NB4 (cell line): Measurements from ENCODE around the gene FBXO46.

Experiments
- DNase-seq: peaks from one replicate; pipeline ENCODE4 v3.0.0; 2010; ENCODE audit warnings: low read depth
- H3K4me3 ChIP-seq: one replicate; pipeline ENCODE4 v1.5.1; 2011; ENCODE audit warnings: mild to moderate bottlenecking, low read depth, low read length, moderate library complexity
- MYC ChIP-seq: IDR thresholded peaks from 2 replicates; pipeline ENCODE4 v1.6.1; 2011; ENCODE audit warnings: low read depth, low read length
- POLR2A ChIP-seq: IDR thresholded peaks from 2 replicates; pipeline ENCODE4 v1.6.1; 2011; ENCODE audit warnings: mild to moderate bottlenecking; ENCODE audit not compliant: insufficient read length; ENCODE audit errors: extremely low read depth
- TF ChIP-seq, protein P1 (sequence below): IDR thresholded peaks from 2 replicates; pipeline ENCODE4 v1.6.1; 2011; ENCODE audit warnings: low read depth, low read length
- TF ChIP-seq, protein P2 (sequence below): IDR thresholded peaks from one replicate; pipeline ENCODE4 v1.5.1; 2012; ENCODE audit warnings: low read depth, low read length

FBXO46 gene

DNA sequence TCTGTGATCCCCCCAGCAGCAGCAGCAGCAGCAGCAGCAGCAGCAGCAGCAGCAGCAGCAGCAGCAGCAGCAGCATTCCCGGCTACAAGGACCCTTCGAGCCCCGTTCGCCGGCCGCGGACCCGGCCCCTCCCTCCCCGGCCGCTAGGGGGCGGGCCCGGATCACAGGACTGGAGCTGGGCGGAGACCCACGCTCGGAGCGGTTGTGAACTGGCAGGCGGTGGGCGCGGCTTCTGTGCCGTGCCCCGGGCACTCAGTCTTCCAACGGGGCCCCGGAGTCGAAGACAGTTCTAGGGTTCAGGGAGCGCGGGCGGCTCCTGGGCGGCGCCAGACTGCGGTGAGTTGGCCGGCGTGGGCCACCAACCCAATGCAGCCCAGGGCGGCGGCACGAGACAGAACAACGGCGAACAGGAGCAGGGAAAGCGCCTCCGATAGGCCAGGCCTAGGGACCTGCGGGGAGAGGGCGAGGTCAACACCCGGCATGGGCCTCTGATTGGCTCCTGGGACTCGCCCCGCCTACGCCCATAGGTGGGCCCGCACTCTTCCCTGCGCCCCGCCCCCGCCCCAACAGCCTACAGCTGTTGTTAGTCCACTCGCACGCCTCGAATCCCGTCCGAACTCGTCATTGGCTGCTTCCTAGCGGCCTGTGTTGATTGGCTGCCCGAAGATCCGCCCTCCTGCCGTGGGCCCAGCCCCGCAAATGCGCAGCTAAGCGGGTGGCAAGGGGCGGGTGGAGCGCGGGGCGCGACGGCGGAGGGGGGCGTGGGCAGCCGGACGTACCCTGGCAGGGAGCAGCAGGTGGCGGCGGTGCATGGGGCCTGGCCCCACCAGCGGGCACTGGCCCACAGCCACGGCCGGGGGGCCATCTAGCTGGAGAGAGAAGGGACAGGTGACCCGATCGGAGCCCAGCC is 39.8 kb upstream of the FBXO46 start:
- peak; percentile 85 for DNase-seq
- TF ChIP-seq, protein P1, sequence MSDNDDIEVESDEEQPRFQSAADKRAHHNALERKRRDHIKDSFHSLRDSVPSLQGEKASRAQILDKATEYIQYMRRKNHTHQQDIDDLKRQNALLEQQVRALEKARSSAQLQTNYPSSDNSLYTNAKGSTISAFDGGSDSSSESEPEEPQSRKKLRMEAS, result no peak
- TF ChIP-seq MYC, result peak; percentile 13; the same call in 1 of the 2 replicates
- TF ChIP-seq, protein P2, sequence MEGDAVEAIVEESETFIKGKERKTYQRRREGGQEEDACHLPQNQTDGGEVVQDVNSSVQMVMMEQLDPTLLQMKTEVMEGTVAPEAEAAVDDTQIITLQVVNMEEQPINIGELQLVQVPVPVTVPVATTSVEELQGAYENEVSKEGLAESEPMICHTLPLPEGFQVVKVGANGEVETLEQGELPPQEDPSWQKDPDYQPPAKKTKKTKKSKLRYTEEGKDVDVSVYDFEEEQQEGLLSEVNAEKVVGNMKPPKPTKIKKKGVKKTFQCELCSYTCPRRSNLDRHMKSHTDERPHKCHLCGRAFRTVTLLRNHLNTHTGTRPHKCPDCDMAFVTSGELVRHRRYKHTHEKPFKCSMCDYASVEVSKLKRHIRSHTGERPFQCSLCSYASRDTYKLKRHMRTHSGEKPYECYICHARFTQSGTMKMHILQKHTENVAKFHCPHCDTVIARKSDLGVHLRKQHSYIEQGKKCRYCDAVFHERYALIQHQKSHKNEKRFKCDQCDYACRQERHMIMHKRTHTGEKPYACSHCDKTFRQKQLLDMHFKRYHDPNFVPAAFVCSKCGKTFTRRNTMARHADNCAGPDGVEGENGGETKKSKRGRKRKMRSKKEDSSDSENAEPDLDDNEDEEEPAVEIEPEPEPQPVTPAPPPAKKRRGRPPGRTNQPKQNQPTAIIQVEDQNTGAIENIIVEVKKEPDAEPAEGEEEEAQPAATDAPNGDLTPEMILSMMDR, result peak; percentile 50
- TF ChIP-seq POLR2A, result no peak
- H3K4me3 ChIP-seq, result no peak overlapping the region

DNA sequence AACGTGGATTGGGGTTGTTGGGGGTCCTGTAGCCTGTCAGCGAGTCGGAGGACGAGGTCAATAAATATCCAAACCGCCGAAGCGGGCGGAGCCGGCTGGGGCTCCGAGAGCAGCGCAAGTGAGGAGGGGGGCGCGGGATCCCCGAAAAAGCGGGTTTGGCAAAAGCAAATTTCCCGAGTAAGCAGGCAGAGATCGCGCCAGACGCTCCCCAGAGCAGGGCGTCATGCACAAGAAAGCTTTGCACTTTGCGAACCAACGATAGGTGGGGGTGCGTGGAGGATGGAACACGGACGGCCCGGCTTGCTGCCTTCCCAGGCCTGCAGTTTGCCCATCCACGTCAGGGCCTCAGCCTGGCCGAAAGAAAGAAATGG is 39.1 kb upstream of the FBXO46 start:
- TF ChIP-seq, protein P2, result no peak
- TF ChIP-seq, protein P1, result no peak
- no peak for DNase-seq
- peak overlapping the region; percentile 46 for H3K4me3 ChIP-seq

DNA sequence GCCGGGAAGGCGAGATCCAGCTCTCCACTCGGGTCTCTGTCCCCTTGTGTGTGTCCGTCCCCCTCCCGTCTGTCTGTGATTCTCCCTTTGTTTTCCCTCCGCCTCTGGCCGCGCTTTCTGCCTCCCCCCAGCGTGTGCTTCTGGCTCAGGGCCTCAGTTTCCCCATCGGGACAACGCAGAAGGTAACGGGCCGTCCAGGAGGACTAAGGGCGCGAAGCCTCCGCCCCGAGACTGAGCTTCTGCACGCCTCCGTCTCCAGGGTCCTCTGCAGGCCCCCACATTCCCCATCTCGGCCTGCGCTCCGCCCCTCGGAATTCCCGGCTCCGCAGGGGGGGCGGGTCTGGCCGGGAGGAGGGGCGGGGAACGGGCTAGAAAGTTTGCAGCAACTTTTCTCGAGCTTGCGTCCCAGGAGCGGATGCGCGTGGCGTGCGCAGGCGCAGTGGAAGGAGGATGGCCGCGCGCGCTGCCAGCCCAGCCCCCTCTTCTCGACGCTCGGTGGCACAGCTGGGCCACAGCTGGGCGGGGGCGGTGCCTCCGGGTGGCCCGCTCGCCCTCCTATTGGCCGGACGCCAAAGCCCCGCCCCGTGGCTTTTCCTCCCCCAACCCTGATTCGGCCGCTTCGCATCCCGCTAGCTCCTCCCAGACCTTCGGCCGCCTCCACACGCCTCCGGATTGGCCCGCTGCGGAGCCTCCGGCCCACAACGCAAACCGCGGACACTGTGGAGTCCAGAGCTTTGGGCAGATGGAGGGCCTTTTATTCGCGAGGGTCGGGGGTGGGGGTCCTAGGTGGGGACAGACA is 38.5 kb upstream of the FBXO46 start, which contains the start of gene SIX5:
SIX5 (minus strand) TSS at position 269 of the 799 bp plus-strand sequence. CDS start 408 bp downstream, outside the sequence.
- peak; percentile 94 for DNase-seq
- H3K4me3 ChIP-seq, result peak within 1 kb of the TSS; percentile 65
- TF ChIP-seq, protein P2, result no peak
- TF ChIP-seq POLR2A (peak; percentile 35), MYC (peak; percentile 63; the same call in 1 of the 2 replicates)
- TF ChIP-seq, protein P1, result peak; percentile 67; the same call in 1 of the 2 replicates

DNA sequence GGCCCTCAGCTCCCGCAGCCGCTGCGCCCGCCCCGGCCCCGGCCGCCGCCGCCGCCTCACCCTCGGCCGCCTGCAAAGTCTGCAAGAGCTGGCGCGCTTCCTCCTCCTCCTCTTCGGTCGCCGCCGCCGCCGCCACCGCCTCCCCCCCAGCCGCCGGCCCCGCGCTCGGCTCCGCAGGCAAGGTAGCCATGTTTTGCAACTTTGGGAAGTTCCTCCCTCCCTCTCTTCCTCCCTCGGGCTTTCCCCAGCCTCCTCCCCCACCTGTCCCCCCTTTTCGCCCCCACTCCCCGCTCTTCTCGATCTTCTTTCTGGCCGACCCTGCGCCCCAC is 37.9 kb upstream of the FBXO46 start:
- TF ChIP-seq POLR2A (no peak), MYC (no peak)
- TF ChIP-seq, protein P2, result no peak
- TF ChIP-seq, protein P1, result no peak
- DNase-seq, result peak; percentile 66

DNA sequence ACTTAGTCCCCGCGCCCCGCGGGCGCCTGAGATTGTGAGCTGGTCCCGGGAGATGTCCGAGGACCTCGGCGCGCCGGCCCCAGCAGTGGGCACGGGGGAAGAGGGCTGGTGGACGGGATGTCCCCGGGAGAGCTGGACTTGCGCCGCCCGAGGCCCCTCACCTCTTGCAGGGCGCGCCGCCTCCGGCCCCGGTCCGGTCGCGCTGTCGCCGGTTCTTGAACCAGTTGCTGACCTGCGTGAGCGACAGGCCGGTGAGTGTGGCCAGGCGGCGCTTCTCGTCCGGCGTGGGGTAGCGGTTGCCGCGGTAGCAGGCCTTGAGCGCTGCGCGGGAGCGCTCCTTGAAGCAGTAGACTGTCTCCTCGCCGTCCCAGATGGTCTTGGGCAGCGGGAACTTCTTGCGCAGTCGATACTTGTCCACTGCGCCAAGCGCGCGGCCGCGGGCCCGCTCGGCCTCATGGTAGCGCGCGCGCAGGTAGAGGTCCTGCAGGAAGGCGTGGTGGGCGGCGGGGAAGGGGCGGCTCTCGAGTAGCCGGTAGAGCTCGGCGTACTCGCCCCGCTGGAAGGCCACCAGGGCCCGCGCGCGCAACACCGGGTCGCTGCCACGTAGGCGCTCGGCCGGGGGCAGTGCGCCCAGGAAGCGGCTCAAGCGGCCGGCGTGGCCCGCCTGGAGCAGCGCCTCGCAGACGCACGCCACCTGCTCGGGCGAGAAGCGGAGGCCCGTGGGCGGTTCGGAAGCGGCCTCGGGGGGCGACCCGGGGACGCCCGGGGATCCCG is 37.4 kb upstream of the FBXO46 start:
- TF ChIP-seq, protein P1, result no peak
- TF ChIP-seq POLR2A (peak; percentile 46), MYC (no peak; the same call in none of the 2 replicates)
- TF ChIP-seq, protein P2, result no peak
- DNase-seq, result peak; percentile 74
- peak overlapping the region; percentile 53 for H3K4me3 ChIP-seq

More for the DNA sequence above, 37.9 kb upstream of the FBXO46 start:
- H3K4me3 ChIP-seq, result peak overlapping the region; percentile 65
